ENCODE results near the gene OXA1L. TPM values are rescaled to one million over a fixed set of nuclear protein-coding genes. Genes with fewer than 3 reads are reported as not detected.

The OXA1L gene
- 210 TPM for total RNA-seq (2013)
- polyA plus RNA-seq: 100 to 1,000 TPM in 1 of 3 donors, 10 to 100 TPM in 2; 61.2 to 264 (median 86.9) TPM
- polyA minus RNA-seq: 117 and 204 TPM in 2 replicates
- 40.1 to 121 (median 98.5) reads per million in 11 experiments for total RNA-seq

DNA sequence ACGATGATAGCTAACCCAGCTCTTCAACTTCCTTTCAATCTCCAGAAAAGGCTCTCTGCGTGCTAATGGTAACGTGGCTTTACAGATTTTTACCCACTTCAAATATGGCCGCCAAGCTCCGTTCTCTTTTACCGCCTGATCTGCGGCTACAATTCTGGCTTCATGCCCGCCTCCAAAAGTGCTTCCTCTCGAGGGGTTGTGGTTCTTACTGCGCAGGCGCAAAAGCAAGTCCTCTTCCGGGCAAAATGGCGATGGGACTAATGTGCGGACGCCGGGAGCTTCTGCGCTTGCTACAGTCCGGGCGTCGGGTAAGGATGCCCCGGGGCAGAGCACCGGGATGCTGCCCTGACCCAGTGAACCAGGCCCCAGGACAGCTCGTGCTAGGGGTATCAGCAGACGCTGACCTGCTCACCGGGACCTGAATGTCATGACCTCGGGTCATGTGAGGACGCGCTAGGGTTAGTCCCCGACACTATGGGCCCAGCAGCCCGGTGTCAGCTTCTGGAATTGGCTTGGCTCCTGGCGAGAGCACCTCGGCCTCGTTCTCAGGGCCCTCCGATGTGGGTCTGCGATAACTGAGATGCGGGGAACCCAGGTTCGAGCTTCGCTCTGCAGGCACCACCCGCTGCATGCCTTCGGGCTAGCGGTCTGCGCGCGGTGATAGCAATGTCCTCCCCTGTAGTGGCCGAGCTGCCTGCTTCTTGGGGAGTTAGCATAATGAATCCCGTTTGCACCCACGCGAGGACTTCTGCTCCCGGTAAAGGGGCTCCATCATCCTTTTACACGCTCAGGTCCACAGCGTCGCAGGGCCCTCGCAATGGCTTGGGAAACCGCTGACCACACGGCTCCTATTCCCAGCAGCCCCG is at the start of gene OXA1L:
Gene OXA1L, plus strand, starts transcription at position 232 of the 866 bp plus-strand sequence. Its CDS starts 14 bp downstream, at position 246.
- peak within 1 kb of the TSS; percentile 77 for H3K4me2 ChIP-seq (replicated peaks; ENCODE audit: extremely low read depth, low read length, poor library complexity, severe bottlenecking)
- H3K79me2 ChIP-seq (ENCODE audit: insufficient read depth, low read length): peaks cover 47% of the 10 kb centered on the region
- peak within 1 kb of the TSS; percentile 88 to 94 for H3K27ac ChIP-seq (ENCODE audit: low read depth in 1 of 2, low read length in 2 of 2)
- WGBS (ENCODE audit: insufficient coverage): under 1% methylated on average over 54 of the region's 56 CpGs
- peaks cover 5 to 13% (median 7%) of the 10 kb centered on the region in 7 donors for H3K9me3 Mint-ChIP-seq
- peaks cover 31 to 38% of the 10 kb centered on the region in 2 donors for H3K36me3 ChIP-seq (replicated peaks in 1 of 2; ENCODE audit: control insufficient read depth in 1 of 2, insufficient read depth in 2 of 2, low read length in 2 of 2)
- DNase-seq: peak; percentile 96 to 97 (median 97)
- peaks cover 4 to 7% of the 10 kb centered on the region in 2 donors for H3K9me3 ChIP-seq (replicated peaks in 1 of 2; ENCODE audit: control insufficient read depth in 1 of 2, insufficient read depth in 1 of 2, low read length in 2 of 2)
- H3K4me1 Mint-ChIP-seq: peaks cover 28% of the 10 kb centered on the region
- peaks cover 44% of the 10 kb centered on the region for H4K20me1 ChIP-seq (ENCODE audit: insufficient read depth, low read length)
- H3K27me3 Mint-ChIP-seq (ENCODE audit: low read depth in 3 of 3): peaks cover 0 to 2% (median 0%) of the 10 kb centered on the region in 3 donors
- no peak for TF ChIP-seq CTCF (IDR thresholded peaks at IDR 0.05)
- intact Hi-C loops (cut with micrococcal nuclease): loop anchor here (5.0 to 10.0 kb wide), 3 partner anchors 48 to 169 kb away; partner anchors contain the start of genes SLC7A7 (in 2 of the 2) and ABHD4 (in 1 of the 2)
- H3K27ac Mint-ChIP-seq: peak within 1 kb of the TSS; percentile 89 to 98 (median 97)
- peak within 1 kb of the TSS; percentile 77 to 97 (median 90) for H3K4me3 ChIP-seq (replicated peaks in 1 of 3; ENCODE audit: low read depth in 2 of 3, low read length in 3 of 3)
- H2AFZ ChIP-seq (ENCODE audit: insufficient read depth, low read depth, low read length, poor library complexity, severe bottlenecking): peak within 1 kb of the TSS; percentile 82
- peak within 1 kb of the TSS; percentile 87 for H3K9ac ChIP-seq (ENCODE audit: insufficient read depth, low read length, poor library complexity, severe bottlenecking)
- peak within 1 kb of the TSS; percentile 88 to 94 for H3K4me3 Mint-ChIP-seq
- H3K4me1 ChIP-seq (ENCODE audit: control insufficient read depth in 1 of 2, insufficient read depth in 2 of 2, low read length in 2 of 2): peaks cover 20 to 25% of the 10 kb centered on the region in 2 donors
- H3K36me3 Mint-ChIP-seq: peaks cover 40 to 51% of the 10 kb centered on the region in 2 donors
- H3K27me3 ChIP-seq (ENCODE audit: control insufficient read depth in 2 of 2, insufficient read depth in 2 of 2, low read length in 2 of 2): no peaks in the 10 kb centered on the region

- intact Hi-C loops (cut with micrococcal nuclease): no loop called here
- Mint-ChIP-seq H3K36me3 (no peaks in the 10 kb centered on the region), H3K9me3 (peaks cover 2 to 9% (median 6%) of the 10 kb centered on the region in 7 donors), H3K4me1 (peaks cover 5% of the 10 kb centered on the region), H3K27me3 (ENCODE audit: low read depth in 3 of 3) (peaks cover 7 to 26% (median 24%) of the 10 kb centered on the region in 3 donors), H3K4me3 (no peak overlapping the region), H3K27ac (no peak overlapping the region)
- H3K27ac ChIP-seq (ENCODE audit: low read depth in 1 of 2, low read length in 2 of 2): no peak overlapping the region
- H4K20me1 ChIP-seq (ENCODE audit: insufficient read depth, low read length): no peaks in the 10 kb centered on the region
- no peak overlapping the region for H3K4me2 ChIP-seq (replicated peaks; ENCODE audit: extremely low read depth, low read length, poor library complexity, severe bottlenecking)
- TF ChIP-seq CTCF (IDR thresholded peaks at IDR 0.05): no peak
- no peak overlapping the region for H3K9ac ChIP-seq (ENCODE audit: insufficient read depth, low read length, poor library complexity, severe bottlenecking)
- peaks cover 3 to 6% of the 10 kb centered on the region in 2 donors for H3K4me1 ChIP-seq (ENCODE audit: control insufficient read depth in 1 of 2, insufficient read depth in 2 of 2, low read length in 2 of 2)
- H3K36me3 ChIP-seq (replicated peaks in 1 of 2; ENCODE audit: control insufficient read depth in 1 of 2, insufficient read depth in 2 of 2, low read length in 2 of 2): no peaks in the 10 kb centered on the region
- H3K4me3 ChIP-seq (replicated peaks in 1 of 3; ENCODE audit: low read depth in 2 of 3, low read length in 3 of 3): no peak overlapping the region
- peaks cover 10 to 11% of the 10 kb centered on the region in 2 donors for H3K27me3 ChIP-seq (ENCODE audit: control insufficient read depth in 2 of 2, insufficient read depth in 2 of 2, low read length in 2 of 2)
- H2AFZ ChIP-seq (ENCODE audit: insufficient read depth, low read depth, low read length, poor library complexity, severe bottlenecking): no peak overlapping the region
- no peaks in the 10 kb centered on the region for H3K79me2 ChIP-seq (ENCODE audit: insufficient read depth, low read length)
- DNase-seq: no peak
- H3K9me3 ChIP-seq (replicated peaks in 1 of 2; ENCODE audit: control insufficient read depth in 1 of 2, insufficient read depth in 1 of 2, low read length in 2 of 2): peaks cover 0 to 3% of the 10 kb centered on the region in 2 donors
- 60% methylated on average over 1 of the region's 4 CpGs for WGBS (ENCODE audit: insufficient coverage)
Observed at GRCh38 chr14:22718091-22718490, 48.4 kb upstream of the OXA1L start.
